ENCODE data around the gene AWAT2.

The AWAT2 gene

GRCh38 chrX:70049925-70050324 is at the start of gene AWAT2:
Gene AWAT2, minus strand, starts transcription at chrX:70049938. Its CDS starts 6 bp downstream, at chrX:70049932.
- no peak for TF ChIP-seq CTCF (IDR thresholded peaks at IDR 0.05)

GRCh38 chrX:70096052-70096451 is 46.3 kb upstream of the AWAT2 start:
- TF ChIP-seq CTCF (IDR thresholded peaks at IDR 0.05): peak; percentile 43; the same call in 1 of the 2 replicates

- no peak for TF ChIP-seq CTCF (IDR thresholded peaks at IDR 0.05)
These were observed 42.5 kb upstream of the AWAT2 start for GRCh38 chrX:70092247-70092646.

- TF ChIP-seq CTCF (IDR thresholded peaks at IDR 0.05): no peak
These were observed 40.0 kb upstream of the AWAT2 start for GRCh38 chrX:70089604-70090297.

- no peak for TF ChIP-seq CTCF (IDR thresholded peaks at IDR 0.05)
These were observed 39.0 kb upstream of the AWAT2 start for GRCh38 chrX:70088751-70089150.

GRCh38 chrX:70087857-70088630 is 38.3 kb upstream of the AWAT2 start:
- TF ChIP-seq CTCF (IDR thresholded peaks at IDR 0.05): no peak

GRCh38 chrX:70084592-70085240 is 35.0 kb upstream of the AWAT2 start:
- no peak for TF ChIP-seq CTCF (IDR thresholded peaks at IDR 0.05)

Data from LNCAP (cell line).